Uterus (tissue), 4 donors: ENCODE results near the gene CUTC. TPM values are rescaled to one million over a fixed set of nuclear protein-coding genes. Genes with fewer than 3 reads are reported as not detected.

Source experiments
- DNase-seq, 2 donors: peaks; one replicate each; pipeline ENCODE4 v3.0.0-alpha.2; 2019 to 2020
- H3K27ac ChIP-seq, 2 donors: fragments of 200-600 bp; sonication (generic); 1 replicate in 1 of 2; 2 replicates in 1 of 2; pipeline ENCODE4 v1.5.1; 2016 to 2018
- H3K27me3 ChIP-seq, 2 donors: fragments of 200-600 bp; sonication (generic); one replicate each; pipeline ENCODE4 v1.5.1; 2018 to 2019; ENCODE audit warnings: control low read depth in 1 of 2
- H3K36me3 ChIP-seq, 2 donors: fragments of 200-600 bp; sonication (generic); one replicate each; pipeline ENCODE4 v1.5.1; 2019; ENCODE audit warnings: control low read depth in 1 of 2
- H3K4me1 ChIP-seq, 2 donors: fragments of 200-600 bp; sonication (generic); one replicate each; pipeline ENCODE4 v1.5.1; 2018 to 2019; ENCODE audit warnings: control low read depth in 1 of 2
- H3K4me3 ChIP-seq, 2 donors: fragments of 200-600 bp; sonication (generic); 1 replicate in 1 of 2; 2 replicates in 1 of 2; pipeline ENCODE4 v1.5.1; 2018 to 2019; ENCODE audit warnings: mild to moderate bottlenecking in 1 of 2
- H3K9me3 ChIP-seq, 2 donors: fragments of 200-600 bp; sonication (generic); one replicate each; pipeline ENCODE4 v1.5.1; 2019; ENCODE audit warnings: control low read depth in 1 of 2
- POLR2A ChIP-seq, 2 donors: fragments of 450-650 bp; IDR thresholded peaks; one replicate each; pipeline ENCODE4 v1.6.1; 2016; ENCODE audit warnings: antibody characterized with exemption in 2 of 2, mild to moderate bottlenecking in 1 of 2, moderate library complexity in 1 of 2
- intact Hi-C: fragments of 100-400 bp; cut with DNase I; formaldehyde crosslinking; loops from one replicate; pipeline ENCODE4 v1.15.1; 2023; ENCODE audit warnings: low total_unique reads
- total RNA-seq, 4 donors: library from RNA; depleted of rRNA in 3 of 4; stranded (reverse); fragments of >200 nt in 3 of 4; gene quantifications; one replicate each; pipeline versions ENCODE4 v1.1.0 to v1.2.4, GENCODE V29; 2014 to 2023
- TF ChIP-seq, protein P1 (sequence below), 4 experiments: fragments of 200-600 bp in 2 of 4; fragments of 450-650 bp in 2 of 4; sonication (generic) in 2 of 4; IDR thresholded peaks; one replicate each; pipeline ENCODE4 v1.5.1; 2016 to 2019; ENCODE audit warnings: antibody characterized with exemption in 4 of 4, mild to moderate bottlenecking in 2 of 4, moderate library complexity in 1 of 4
- donor health status: DM: yes; HTN: yes; CAD: no.

Gene CUTC
- total RNA-seq, 4 donors from 2014 or later, result 4.4 to 26.6 (median 14.4) TPM

- Histone ChIP-seq H3K4me3 (no peak within 1 kb of the TSS), H3K27me3 (no peaks in the 10 kb centered on the region), H3K4me1 (no peaks in the 10 kb centered on the region), H3K9me3 (no peaks in the 10 kb centered on the region), H3K27ac (no peak within 1 kb of the TSS), H3K36me3 (no peaks in the 10 kb centered on the region)
- DNase-seq, result no peak
- TF ChIP-seq, protein P1, sequence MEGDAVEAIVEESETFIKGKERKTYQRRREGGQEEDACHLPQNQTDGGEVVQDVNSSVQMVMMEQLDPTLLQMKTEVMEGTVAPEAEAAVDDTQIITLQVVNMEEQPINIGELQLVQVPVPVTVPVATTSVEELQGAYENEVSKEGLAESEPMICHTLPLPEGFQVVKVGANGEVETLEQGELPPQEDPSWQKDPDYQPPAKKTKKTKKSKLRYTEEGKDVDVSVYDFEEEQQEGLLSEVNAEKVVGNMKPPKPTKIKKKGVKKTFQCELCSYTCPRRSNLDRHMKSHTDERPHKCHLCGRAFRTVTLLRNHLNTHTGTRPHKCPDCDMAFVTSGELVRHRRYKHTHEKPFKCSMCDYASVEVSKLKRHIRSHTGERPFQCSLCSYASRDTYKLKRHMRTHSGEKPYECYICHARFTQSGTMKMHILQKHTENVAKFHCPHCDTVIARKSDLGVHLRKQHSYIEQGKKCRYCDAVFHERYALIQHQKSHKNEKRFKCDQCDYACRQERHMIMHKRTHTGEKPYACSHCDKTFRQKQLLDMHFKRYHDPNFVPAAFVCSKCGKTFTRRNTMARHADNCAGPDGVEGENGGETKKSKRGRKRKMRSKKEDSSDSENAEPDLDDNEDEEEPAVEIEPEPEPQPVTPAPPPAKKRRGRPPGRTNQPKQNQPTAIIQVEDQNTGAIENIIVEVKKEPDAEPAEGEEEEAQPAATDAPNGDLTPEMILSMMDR (IDR thresholded peaks at IDR 0.05), result no peak
- no peak for TF ChIP-seq POLR2A (IDR thresholded peaks at IDR 0.05)
- intact Hi-C loops, result no loop called here
Observed at GRCh38 chr10:99782447-99783286, 50.6 kb downstream of the CUTC start, which contains the start of gene ABCC2. TSS of gene ABCC2 (plus strand) at chr10:99782640. CDS start at chr10:99782845, 205 bp downstream.

DNA sequence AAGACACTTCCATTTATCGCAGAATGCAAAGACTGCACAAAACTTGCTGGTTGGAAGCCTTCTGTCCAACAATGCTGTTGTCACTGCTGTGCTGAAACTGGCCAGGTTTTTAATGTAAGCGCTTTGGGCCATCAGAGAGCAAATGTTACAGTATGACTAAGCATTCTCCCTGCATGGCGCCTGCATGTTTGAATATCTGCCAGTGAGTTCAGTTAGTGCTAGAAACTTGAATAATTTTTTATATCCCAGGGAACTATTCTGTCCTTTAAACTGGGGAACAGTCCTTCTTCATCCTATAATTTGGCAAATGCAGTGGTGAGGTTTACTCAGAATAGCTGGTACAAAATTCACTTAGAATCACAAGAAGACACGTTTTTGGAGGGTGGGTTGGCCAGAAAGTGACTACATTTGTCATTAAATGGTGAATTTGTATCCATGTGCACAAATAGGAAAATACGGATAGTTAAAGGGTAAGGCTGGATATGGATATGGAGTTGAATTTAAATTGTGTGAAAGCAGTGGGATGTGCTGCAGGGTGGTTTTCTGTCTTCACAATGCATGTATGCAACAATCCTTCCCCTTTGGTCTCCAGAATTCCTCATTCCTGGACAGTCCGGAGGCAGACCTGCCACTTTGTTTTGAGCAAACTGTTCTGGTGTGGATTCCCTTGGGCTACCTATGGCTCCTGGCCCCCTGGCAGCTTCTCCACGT lies 52.1 kb downstream of the CUTC start:
- H3K27me3 ChIP-seq, result no peaks in the 10 kb centered on the region
- TF ChIP-seq POLR2A (IDR thresholded peaks at IDR 0.05), result no peak
- TF ChIP-seq, protein P1 (IDR thresholded peaks at IDR 0.05), result no peak
- DNase-seq, result no peak
- H3K27ac ChIP-seq, result no peak overlapping the region
- H3K9me3 ChIP-seq, result no peaks in the 10 kb centered on the region
- H3K4me3 ChIP-seq, result no peak overlapping the region
- no peaks in the 10 kb centered on the region for H3K36me3 ChIP-seq
- peaks cover 0 to 1% of the 10 kb centered on the region in 2 donors for H3K4me1 ChIP-seq
- intact Hi-C loops, result no loop called here

DNA sequence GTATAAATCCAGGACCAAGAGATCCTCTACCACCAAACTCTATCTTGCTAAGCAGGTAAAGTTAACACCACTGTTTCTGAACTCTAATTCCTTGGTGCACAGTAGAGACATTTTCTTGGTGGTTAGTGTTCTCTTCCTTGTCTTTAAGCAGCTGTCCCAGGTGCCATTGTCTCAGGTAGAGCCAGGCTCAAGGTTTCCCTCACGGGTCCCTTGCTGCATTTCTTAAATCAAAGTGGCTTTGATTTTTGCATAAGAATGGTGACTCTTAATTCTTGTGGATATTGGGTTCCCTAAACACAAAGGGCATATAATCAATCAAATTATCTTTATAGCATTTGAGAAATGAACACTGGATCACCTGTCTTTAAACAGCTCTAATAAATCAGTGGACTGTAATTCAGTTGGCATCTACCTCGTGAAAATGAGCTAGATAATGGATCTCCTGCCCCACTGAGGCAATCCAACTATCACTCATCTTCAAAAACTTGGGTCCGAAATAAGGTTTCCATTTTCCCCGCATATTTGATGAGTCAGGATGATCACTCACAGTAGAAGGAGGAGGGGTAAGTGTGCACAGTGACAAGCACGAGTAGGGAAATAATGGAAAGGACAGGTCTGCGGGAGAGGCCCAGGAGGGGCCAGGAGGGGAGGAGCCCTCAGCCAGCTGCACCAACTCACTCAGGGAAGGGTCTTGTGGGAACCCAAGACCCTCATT lies 52.9 kb downstream of the CUTC start:
- DNase-seq, result no peak
- intact Hi-C loops, result no loop called here
- Histone ChIP-seq H3K9me3 (no peaks in the 10 kb centered on the region), H3K4me3 (no peak overlapping the region), H3K27ac (no peak overlapping the region), H3K36me3 (no peaks in the 10 kb centered on the region), H3K27me3 (no peaks in the 10 kb centered on the region), H3K4me1 (peaks cover 0 to 4% of the 10 kb centered on the region in 2 donors)
- no peak for TF ChIP-seq POLR2A (IDR thresholded peaks at IDR 0.05)
- TF ChIP-seq, protein P1 (IDR thresholded peaks at IDR 0.05), result no peak

DNA sequence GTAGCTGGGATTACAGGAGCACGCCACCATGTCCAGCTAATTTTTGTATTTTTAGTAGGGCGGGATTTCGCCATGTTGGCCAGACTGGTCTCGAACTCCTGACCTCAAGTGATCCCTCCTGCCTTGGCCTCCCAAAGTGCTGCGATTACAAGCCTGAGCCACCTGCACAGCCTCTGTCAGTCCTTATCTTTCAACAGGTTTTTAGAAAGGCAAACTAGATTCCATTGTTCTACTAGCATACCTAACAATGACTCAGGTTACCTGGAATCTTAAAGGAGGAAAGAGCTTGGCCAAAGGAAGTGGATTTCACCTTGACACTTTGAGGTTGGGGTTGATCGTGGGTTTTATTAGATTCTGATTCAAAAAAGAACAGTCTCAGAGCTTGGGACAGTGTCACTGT lies 53.6 kb downstream of the CUTC start:
- Histone ChIP-seq H3K27ac (no peak overlapping the region), H3K4me1 (peaks cover 0 to 4% of the 10 kb centered on the region in 2 donors), H3K4me3 (no peak overlapping the region), H3K36me3 (no peaks in the 10 kb centered on the region), H3K9me3 (no peaks in the 10 kb centered on the region), H3K27me3 (no peaks in the 10 kb centered on the region)
- TF ChIP-seq, protein P1 (IDR thresholded peaks at IDR 0.05), result no peak
- TF ChIP-seq POLR2A (IDR thresholded peaks at IDR 0.05), result no peak
- no peak for DNase-seq
- intact Hi-C loops, result no loop called here
